Karpas-422 (cell line): ENCODE data around the gene FOXK1. TPM values are rescaled to one million over a fixed set of nuclear protein-coding genes. Genes with fewer than 3 reads are reported as not detected.

ENCODE experiments used
- DNase-seq: peaks from one replicate; pipeline ENCODE4 v3.0.0-alpha.2; 2015
- H2AFZ ChIP-seq: fragments of 200-600 bp; sonication (generic); 2 replicates; pipeline ENCODE4 v1.6.1; 2014; ENCODE audit warnings: antibody characterized with exemption, low read length, mixed read lengths
- H3K27ac ChIP-seq: fragments of 200-600 bp; sonication (generic); 2 replicates; pipeline ENCODE4 v1.5.1; 2014; ENCODE audit warnings: mild to moderate bottlenecking, low read length, moderate library complexity
- H3K27me3 ChIP-seq: fragments of 200-600 bp; sonication (generic); 2 replicates; pipeline ENCODE4 v1.6.1; 2014; ENCODE audit warnings: low read length, mixed read lengths
- H3K36me3 ChIP-seq: fragments of 200-600 bp; sonication (generic); 2 replicates; pipeline ENCODE4 v1.6.1; 2014; ENCODE audit warnings: low read length, mixed read lengths; ENCODE audit not compliant: insufficient read depth
- H3K4me1 ChIP-seq: fragments of 200-600 bp; sonication (generic); 2 replicates; pipeline ENCODE4 v1.6.1; 2014; ENCODE audit warnings: mild to moderate bottlenecking, low read length, mixed read lengths
- H3K4me2 ChIP-seq: fragments of 200-600 bp; sonication (generic); 2 replicates; pipeline ENCODE4 v1.6.1; 2014; ENCODE audit warnings: low read length, low read depth, mild to moderate bottlenecking; ENCODE audit not compliant: poor library complexity, severe bottlenecking
- H3K4me3 ChIP-seq: fragments of 200-600 bp; sonication (generic); 2 replicates; pipeline ENCODE4 v1.5.1; 2014; ENCODE audit warnings: mild to moderate bottlenecking, antibody characterized with exemption, low read length, mixed read lengths
- H3K79me2 ChIP-seq: fragments of 200-600 bp; sonication (generic); 2 replicates; pipeline ENCODE4 v1.6.1; 2014; ENCODE audit warnings: mild to moderate bottlenecking, low read length, mixed read lengths
- H3K9ac ChIP-seq: fragments of 200-600 bp; sonication (generic); 2 replicates; pipeline ENCODE4 v1.6.0; 2014; ENCODE audit warnings: low read length
- H3K9me2 ChIP-seq: fragments of 200-600 bp; sonication (generic), shearing (Covaris generic); replicated peaks from 2 replicates; pipeline ENCODE4 v1.6.0; 2014; ENCODE audit warnings: mild to moderate bottlenecking, low read length, moderate library complexity; ENCODE audit not compliant: insufficient read depth
- H3K9me3 ChIP-seq: fragments of 300-700, 200-600 bp; sonication (generic); 2 replicates; pipeline ENCODE4 v1.6.1; 2014; ENCODE audit warnings: low read length, mixed read lengths
- H4K20me1 ChIP-seq: fragments of 200-600 bp; sonication (generic); 2 replicates; pipeline ENCODE4 v1.6.1; 2014; ENCODE audit warnings: mild to moderate bottlenecking, antibody characterized with exemption, low read length, low read depth; ENCODE audit not compliant: insufficient read depth
- total RNA-seq: library from RNA; depleted of rRNA; stranded (reverse); fragments of >200 nt; shearing (Covaris generic); gene quantifications from 2 replicates; pipeline ENCODE4 v1.2.3, GENCODE V29; 2014; ENCODE audit warnings: low replicate concordance

The FOXK1 gene
- total RNA-seq, 1 experiment from 2014 or later: 20.3 TPM

GRCh38 chr7:4724648-4725013, 42.5 kb downstream of the FOXK1 start:
- H3K9me2 ChIP-seq: no peaks in the 10 kb centered on the region
- peaks cover 98% of the 10 kb centered on the region for H3K79me2 ChIP-seq
- 0 out of 2 replicates have a peak, but pooled peaks cover 4% of the 10 kb centered on the region for H4K20me1 ChIP-seq
- no peaks in the 10 kb centered on the region for H3K36me3 ChIP-seq
- H3K9me3 ChIP-seq: no peaks in the 10 kb centered on the region
- peak overlapping the region; percentile 46 for H3K9ac ChIP-seq
- H3K4me1 ChIP-seq: peaks cover 23% of the 10 kb centered on the region
- H3K27ac ChIP-seq: no peak overlapping the region
- peak; percentile 52 for DNase-seq
- peak overlapping the region; percentile 57 for H3K4me2 ChIP-seq
- H3K4me3 ChIP-seq: peak overlapping the region; percentile 32; the same call in 1 of the 2 replicates
- H3K27me3 ChIP-seq: no peaks in the 10 kb centered on the region
- H2AFZ ChIP-seq: no peak overlapping the region

DNA sequence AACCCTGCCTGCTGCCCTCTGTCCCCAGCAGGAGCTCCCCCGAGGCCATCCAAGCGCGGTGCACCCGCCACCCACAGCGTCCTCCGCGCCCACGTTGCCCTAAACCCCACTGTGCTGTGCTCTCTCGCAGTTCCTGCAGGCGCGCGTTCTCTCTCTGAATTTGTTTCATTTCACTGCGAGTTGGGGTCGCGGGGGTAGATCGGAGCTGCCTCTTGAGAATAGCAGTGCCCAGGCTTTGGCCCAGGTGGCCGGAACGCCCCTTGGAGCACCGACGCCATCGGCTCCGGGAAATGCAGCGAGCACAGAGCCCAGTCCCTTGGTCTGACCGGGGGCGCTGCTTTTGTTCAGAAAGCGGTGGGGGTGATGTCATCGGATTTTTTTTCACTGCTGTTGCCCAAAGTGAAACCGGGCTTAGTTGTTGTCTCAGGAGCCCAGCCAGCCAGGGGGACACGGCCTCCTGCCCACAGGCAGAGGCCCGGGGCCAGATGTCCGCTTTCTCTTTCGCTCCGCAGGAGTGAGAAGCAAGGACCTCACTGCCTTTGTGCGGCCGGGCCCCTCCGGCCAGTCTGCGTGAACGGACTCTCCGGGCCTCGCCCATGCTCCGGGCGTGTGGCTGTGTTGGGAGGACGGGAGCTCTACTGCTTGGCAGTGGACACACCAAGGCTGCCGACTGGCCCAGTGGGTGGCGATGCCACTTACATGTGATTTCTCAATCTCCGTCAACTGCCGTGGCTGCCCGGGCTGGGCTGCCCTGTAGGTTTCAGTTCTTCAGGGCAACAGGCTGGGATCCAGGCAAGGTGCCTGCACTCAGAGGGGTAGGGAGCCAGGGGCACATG, 43.1 kb downstream of the FOXK1 start:
- Histone ChIP-seq H3K27ac (no peak overlapping the region), H3K27me3 (no peaks in the 10 kb centered on the region), H3K4me3 (peak overlapping the region; percentile 32; the same call in 1 of the 2 replicates), H3K79me2 (peaks cover 97% of the 10 kb centered on the region), H3K9me3 (no peaks in the 10 kb centered on the region), H3K9me2 (no peaks in the 10 kb centered on the region), H3K9ac (peak overlapping the region; percentile 46), H2AFZ (no peak overlapping the region), H3K4me2 (peak overlapping the region; percentile 57), H3K36me3 (no peaks in the 10 kb centered on the region), H4K20me1 (0 out of 2 replicates have a peak, but pooled peaks cover 4% of the 10 kb centered on the region), H3K4me1 (peaks cover 23% of the 10 kb centered on the region)
- no peak for DNase-seq

DNA sequence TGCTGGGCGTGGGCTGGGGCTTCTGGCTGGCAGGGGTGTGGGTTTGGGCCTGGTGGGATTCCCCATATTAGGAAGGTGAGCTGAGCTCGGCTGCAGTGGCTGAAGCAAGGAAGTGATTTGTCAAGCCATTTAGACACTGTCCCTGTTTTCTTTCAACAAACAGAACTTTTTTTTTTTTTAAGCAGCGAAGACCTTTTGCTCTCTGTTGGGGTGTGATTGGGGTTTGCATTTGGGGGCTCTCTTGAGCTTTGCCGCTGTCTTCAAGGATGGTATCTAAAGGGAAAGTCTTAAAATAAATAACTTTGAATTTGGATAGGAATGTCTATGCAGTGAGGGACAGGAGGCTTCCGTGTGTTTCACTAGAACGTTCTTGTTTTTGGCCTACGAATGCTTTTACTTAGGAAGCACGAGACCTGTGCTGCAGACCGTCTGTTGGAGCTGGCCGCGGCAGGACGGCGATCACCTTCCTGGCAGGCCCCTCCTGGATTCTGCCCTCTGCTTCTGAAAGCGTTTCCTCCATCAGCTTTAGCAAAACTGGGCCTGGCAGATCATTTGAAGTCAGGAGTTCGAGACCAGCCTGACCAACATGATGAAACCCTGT, 43.9 kb downstream of the FOXK1 start:
- DNase-seq: no peak
- H3K4me2 ChIP-seq: no peak overlapping the region
- no peak overlapping the region for H3K27ac ChIP-seq
- H3K9ac ChIP-seq: no peak overlapping the region
- H3K79me2 ChIP-seq: peaks cover 97% of the 10 kb centered on the region
- H2AFZ ChIP-seq: no peak overlapping the region
- H3K9me3 ChIP-seq: no peaks in the 10 kb centered on the region
- no peaks in the 10 kb centered on the region for H3K9me2 ChIP-seq
- no peaks in the 10 kb centered on the region for H3K27me3 ChIP-seq
- H3K36me3 ChIP-seq: no peaks in the 10 kb centered on the region
- 0 out of 2 replicates have a peak, but pooled peaks cover 3% of the 10 kb centered on the region for H4K20me1 ChIP-seq
- no peak overlapping the region for H3K4me3 ChIP-seq
- H3K4me1 ChIP-seq: peaks cover 23% of the 10 kb centered on the region

DNA sequence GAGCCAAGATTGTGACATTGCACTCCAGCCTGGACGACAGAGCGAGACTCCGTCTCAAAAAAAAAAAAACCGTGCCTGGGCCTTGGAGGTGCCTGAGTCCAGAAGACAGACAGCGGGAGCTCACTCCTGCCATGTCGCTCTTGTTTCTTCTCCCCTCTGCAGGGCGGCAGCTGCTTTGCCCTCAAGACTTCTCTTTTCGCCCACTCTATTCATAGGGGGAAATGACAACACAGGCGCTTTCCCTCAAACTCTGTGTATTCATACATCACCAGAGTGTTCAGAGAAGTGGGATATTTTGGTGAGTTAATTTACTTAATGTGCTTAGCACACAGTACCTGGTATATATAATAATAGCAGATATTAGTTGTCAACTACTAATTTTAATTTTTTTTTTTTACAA, 44.5 kb downstream of the FOXK1 start:
- no peak for DNase-seq
- H3K9me3 ChIP-seq: no peaks in the 10 kb centered on the region
- no peaks in the 10 kb centered on the region for H3K27me3 ChIP-seq
- H3K4me2 ChIP-seq: no peak overlapping the region
- no peaks in the 10 kb centered on the region for H3K36me3 ChIP-seq
- no peak overlapping the region for H3K4me3 ChIP-seq
- no peaks in the 10 kb centered on the region for H4K20me1 ChIP-seq
- H3K9ac ChIP-seq: no peak overlapping the region
- H3K79me2 ChIP-seq: peaks cover 95% of the 10 kb centered on the region
- H2AFZ ChIP-seq: no peak overlapping the region
- no peaks in the 10 kb centered on the region for H3K9me2 ChIP-seq
- peaks cover 23% of the 10 kb centered on the region for H3K4me1 ChIP-seq
- no peak overlapping the region for H3K27ac ChIP-seq

DNA sequence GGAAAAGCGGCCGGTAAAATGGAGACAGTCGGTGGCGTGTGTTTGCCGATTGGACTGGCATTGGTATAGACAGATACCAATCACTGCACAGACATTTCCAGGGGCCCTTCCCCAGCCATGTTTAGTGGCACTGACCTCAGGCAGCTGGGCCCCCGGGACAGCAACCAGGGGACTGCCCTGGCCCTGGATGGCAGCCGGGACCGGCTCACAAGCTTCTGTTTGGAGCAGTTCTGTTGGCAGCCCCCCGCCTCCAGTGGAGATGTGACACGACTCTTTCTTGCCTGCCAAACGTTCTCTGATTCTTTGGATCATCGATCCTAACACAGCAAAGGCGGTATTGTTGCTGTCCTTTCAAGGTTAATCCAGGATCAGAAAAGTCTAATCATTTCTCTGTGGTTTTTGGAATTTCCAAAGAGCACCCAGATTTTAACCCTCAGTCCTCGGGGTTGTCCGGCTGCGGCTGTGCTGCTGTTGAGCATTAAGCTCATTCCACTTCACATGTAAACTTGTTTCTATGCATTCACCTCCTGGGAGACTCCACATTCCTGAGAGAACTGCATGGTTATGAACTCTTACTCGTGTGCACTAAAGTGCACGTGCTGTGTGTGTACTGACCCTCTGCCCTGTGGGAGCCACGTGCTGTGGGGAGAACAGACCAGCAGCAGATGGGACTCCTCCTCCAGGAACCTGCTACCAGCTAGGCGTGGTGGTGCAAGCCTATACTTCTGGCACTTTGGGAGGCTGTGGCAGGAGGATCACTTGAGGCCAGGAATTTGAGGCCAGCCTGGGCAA, 46.0 kb downstream of the FOXK1 start:
- no peak overlapping the region for H3K4me2 ChIP-seq
- H3K9me2 ChIP-seq: no peaks in the 10 kb centered on the region
- H3K9me3 ChIP-seq: no peaks in the 10 kb centered on the region
- DNase-seq: no peak
- no peak overlapping the region for H3K9ac ChIP-seq
- no peak overlapping the region for H3K4me3 ChIP-seq
- no peaks in the 10 kb centered on the region for H3K27me3 ChIP-seq
- H3K4me1 ChIP-seq: peaks cover 23% of the 10 kb centered on the region
- H3K27ac ChIP-seq: no peak overlapping the region
- H2AFZ ChIP-seq: no peak overlapping the region
- peaks cover 94% of the 10 kb centered on the region for H3K79me2 ChIP-seq
- H4K20me1 ChIP-seq: no peaks in the 10 kb centered on the region; the same call in 1 of the 2 replicates
- H3K36me3 ChIP-seq: no peaks in the 10 kb centered on the region

GRCh38 chr7:4729266-4729665, 47.2 kb downstream of the FOXK1 start:
- H3K4me1 ChIP-seq: peaks cover 14% of the 10 kb centered on the region
- DNase-seq: no peak

DNA sequence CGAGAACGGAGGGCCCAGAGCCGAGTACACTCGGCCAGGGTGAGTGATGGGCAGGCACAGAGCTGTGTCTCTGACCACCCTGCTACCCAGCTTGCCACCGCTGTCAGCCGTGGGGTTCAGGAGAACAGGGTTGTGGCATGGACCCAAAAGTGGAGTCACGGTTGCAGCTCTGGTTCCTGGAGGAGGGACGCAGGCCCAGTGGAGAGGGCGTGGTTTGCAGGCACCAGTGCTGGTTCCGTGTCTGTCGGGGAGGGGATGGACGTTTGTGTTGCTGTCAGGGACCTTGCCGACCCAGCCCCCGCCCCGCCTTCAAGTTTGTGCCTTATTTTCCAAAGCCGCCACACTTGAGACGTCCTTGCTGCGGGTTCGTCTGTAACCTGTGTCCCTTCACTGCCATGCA, 48.2 kb downstream of the FOXK1 start:
- Histone ChIP-seq H3K9ac (no peak overlapping the region), H3K27ac (no peak overlapping the region), H3K4me2 (no peak overlapping the region), H3K36me3 (no peaks in the 10 kb centered on the region), H3K79me2 (peaks cover 94% of the 10 kb centered on the region), H3K9me3 (no peaks in the 10 kb centered on the region), H3K4me3 (no peak overlapping the region), H3K9me2 (no peaks in the 10 kb centered on the region), H3K4me1 (peaks cover 3% of the 10 kb centered on the region), H2AFZ (no peak overlapping the region), H3K27me3 (no peaks in the 10 kb centered on the region), H4K20me1 (no peaks in the 10 kb centered on the region; the same call in 1 of the 2 replicates)
- no peak for DNase-seq

More at GRCh38 chr7:4729266-4729665, 47.2 kb downstream of the FOXK1 start:
- Histone ChIP-seq H3K4me3 (no peak overlapping the region), H3K36me3 (no peaks in the 10 kb centered on the region), H3K79me2 (peaks cover 94% of the 10 kb centered on the region), H3K9ac (no peak overlapping the region), H3K4me2 (no peak overlapping the region), H3K27ac (no peak overlapping the region), H3K9me2 (no peaks in the 10 kb centered on the region), H4K20me1 (no peaks in the 10 kb centered on the region; the same call in 1 of the 2 replicates), H3K27me3 (no peaks in the 10 kb centered on the region), H2AFZ (no peak overlapping the region), H3K9me3 (no peaks in the 10 kb centered on the region)

GRCh38 chr7:4730971-4731370, 48.9 kb downstream of the FOXK1 start:
- no peak overlapping the region for H3K4me2 ChIP-seq
- DNase-seq: no peak
- no peaks in the 10 kb centered on the region for H3K27me3 ChIP-seq
- no peak overlapping the region for H2AFZ ChIP-seq
- H3K4me3 ChIP-seq: no peak overlapping the region
- H4K20me1 ChIP-seq: no peaks in the 10 kb centered on the region; the same call in 1 of the 2 replicates
- no peak overlapping the region for H3K27ac ChIP-seq
- H3K36me3 ChIP-seq: no peaks in the 10 kb centered on the region
- peaks cover 92% of the 10 kb centered on the region for H3K79me2 ChIP-seq
- no peaks in the 10 kb centered on the region for H3K9me3 ChIP-seq
- H3K4me1 ChIP-seq: no peaks in the 10 kb centered on the region
- no peak overlapping the region for H3K9ac ChIP-seq
- no peaks in the 10 kb centered on the region for H3K9me2 ChIP-seq
